Vagina (tissue), 2 donors: ENCODE results near the gene CADPS. TPM values are rescaled to one million over a fixed set of nuclear protein-coding genes. Genes with fewer than 3 reads are reported as not detected.

Experiments
- DNase-seq, 2 donors: peaks; one replicate each; pipeline ENCODE4 v3.0.0-alpha.2; 2017; ENCODE audit errors: extremely low spot score in 2 of 2
- H3K27ac ChIP-seq: fragments of 200-600 bp; sonication (generic); one replicate; pipeline ENCODE4 v1.5.1; 2019
- H3K27me3 ChIP-seq: fragments of 200-600 bp; sonication (generic); one replicate; pipeline ENCODE4 v1.5.1; 2019
- H3K36me3 ChIP-seq, 2 donors: fragments of 200-600 bp; sonication (generic); one replicate each; pipeline ENCODE4 v1.5.1; 2017 to 2019
- H3K4me1 ChIP-seq: fragments of 200-600 bp; sonication (generic); one replicate; pipeline ENCODE4 v1.5.1; 2019
- H3K4me3 ChIP-seq, 2 donors: fragments of 200-600 bp; sonication (generic); 1 replicate in 1 of 2; 2 replicates in 1 of 2; pipeline ENCODE4 v1.5.1; 2016 to 2019
- H3K9me3 ChIP-seq: fragments of 200-600 bp; sonication (generic); one replicate; pipeline ENCODE4 v1.5.1; 2019
- POLR2A ChIP-seq, 2 donors: fragments of 450-650 bp; IDR thresholded peaks; one replicate each; pipeline ENCODE4 v1.6.1; 2017; ENCODE audit warnings: antibody characterized with exemption in 2 of 2, mild to moderate bottlenecking in 2 of 2, moderate library complexity in 2 of 2
- POLR2AphosphoS5 ChIP-seq, 2 donors: sonication (generic); formaldehyde crosslinking; IDR thresholded peaks; one replicate each; pipeline ENCODE4 v1.9.0; 2017; ENCODE audit warnings: antibody characterized with exemption in 2 of 2, mild to moderate bottlenecking in 2 of 2, low read depth in 1 of 2; ENCODE audit not compliant: insufficient read depth in 1 of 2
- intact Hi-C: fragments of 100-400 bp; cut with DNase I; formaldehyde crosslinking; loops from one replicate; pipeline ENCODE4 v1.15.1; 2023
- total RNA-seq: library from RNA; depleted of rRNA; stranded (reverse); fragments of >200 nt; gene quantifications from one replicate; pipeline ENCODE4 v1.2.3, GENCODE V29; 2016
- TF ChIP-seq, protein P1 (sequence below), 3 experiments: fragments of 450-650 bp in 2 of 3; fragments of 200-600 bp in 1 of 3; sonication (generic) in 1 of 3; IDR thresholded peaks; one replicate each; pipeline ENCODE4 v1.5.1; 2017 to 2019; ENCODE audit warnings: antibody characterized with exemption in 3 of 3, mild to moderate bottlenecking in 2 of 3, moderate library complexity in 2 of 3

Gene CADPS
- total RNA-seq, 1 donor from 2014 or later, result 12.8 TPM

DNA sequence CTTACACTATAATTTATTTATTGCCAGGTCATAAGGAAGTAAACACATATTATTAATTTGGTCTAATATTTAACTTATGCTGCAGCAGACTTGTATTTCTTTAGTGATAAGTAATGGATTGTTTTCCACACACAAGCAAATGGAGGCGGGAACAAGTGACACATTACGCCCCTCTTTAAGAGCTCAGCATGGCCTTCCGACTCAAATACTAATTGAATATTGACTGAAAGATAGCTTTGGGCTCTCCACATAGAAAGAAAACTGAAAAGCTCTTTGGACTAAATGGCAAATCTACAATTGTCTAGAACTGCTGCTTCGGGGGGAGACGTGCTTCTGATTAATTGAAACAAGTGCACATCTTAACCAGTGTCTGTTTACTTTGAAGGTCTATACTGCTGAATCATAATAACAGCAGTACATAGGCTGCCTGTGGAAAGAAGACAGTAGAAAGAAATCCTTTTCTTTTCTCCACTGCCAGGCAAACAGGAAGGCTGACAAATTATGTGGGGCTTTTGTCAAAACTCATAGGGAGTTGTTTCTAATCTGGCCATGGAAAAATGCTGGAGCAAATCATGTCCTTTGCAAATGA lies 15.9 kb downstream of the CADPS start:
- Histone ChIP-seq H3K4me1 (no peaks in the 10 kb centered on the region), H3K4me3 (no peak overlapping the region), H3K36me3 (no peaks in the 10 kb centered on the region), H3K27me3 (no peaks in the 10 kb centered on the region), H3K9me3 (no peaks in the 10 kb centered on the region), H3K27ac (no peak overlapping the region)
- no peak for DNase-seq
- TF ChIP-seq POLR2A (IDR thresholded peaks at IDR 0.05) (no peak), POLR2AphosphoS5 (IDR thresholded peaks at IDR 0.05; ENCODE audit: insufficient read depth in 1 of 2, low read depth in 1 of 2) (no peak)
- TF ChIP-seq, protein P1, sequence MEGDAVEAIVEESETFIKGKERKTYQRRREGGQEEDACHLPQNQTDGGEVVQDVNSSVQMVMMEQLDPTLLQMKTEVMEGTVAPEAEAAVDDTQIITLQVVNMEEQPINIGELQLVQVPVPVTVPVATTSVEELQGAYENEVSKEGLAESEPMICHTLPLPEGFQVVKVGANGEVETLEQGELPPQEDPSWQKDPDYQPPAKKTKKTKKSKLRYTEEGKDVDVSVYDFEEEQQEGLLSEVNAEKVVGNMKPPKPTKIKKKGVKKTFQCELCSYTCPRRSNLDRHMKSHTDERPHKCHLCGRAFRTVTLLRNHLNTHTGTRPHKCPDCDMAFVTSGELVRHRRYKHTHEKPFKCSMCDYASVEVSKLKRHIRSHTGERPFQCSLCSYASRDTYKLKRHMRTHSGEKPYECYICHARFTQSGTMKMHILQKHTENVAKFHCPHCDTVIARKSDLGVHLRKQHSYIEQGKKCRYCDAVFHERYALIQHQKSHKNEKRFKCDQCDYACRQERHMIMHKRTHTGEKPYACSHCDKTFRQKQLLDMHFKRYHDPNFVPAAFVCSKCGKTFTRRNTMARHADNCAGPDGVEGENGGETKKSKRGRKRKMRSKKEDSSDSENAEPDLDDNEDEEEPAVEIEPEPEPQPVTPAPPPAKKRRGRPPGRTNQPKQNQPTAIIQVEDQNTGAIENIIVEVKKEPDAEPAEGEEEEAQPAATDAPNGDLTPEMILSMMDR (IDR thresholded peaks at IDR 0.05), result no peak
- intact Hi-C loops, result no loop called here

DNA sequence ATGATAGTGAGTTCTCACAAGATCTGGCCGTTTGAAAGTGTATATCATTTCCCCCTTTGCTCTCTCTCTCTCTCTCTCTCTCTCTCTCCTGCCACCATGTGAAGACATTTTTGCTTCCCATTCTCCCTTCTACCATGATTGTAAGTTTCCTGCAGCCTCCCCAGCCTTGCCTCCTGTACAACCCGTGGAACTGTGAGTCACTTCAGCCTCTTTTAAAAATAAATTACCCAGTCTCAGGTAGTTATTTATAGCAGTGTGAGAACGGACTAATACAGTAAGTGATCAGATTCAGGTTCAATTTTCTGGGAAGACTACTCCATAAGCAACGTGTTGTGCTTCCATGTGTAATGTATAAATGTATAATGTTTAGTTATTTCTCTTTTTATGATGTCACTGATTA lies 29.2 kb downstream of the CADPS start:
- Histone ChIP-seq H3K9me3 (no peaks in the 10 kb centered on the region), H3K36me3 (no peaks in the 10 kb centered on the region), H3K27ac (no peak overlapping the region), H3K4me1 (no peaks in the 10 kb centered on the region), H3K4me3 (no peak overlapping the region), H3K27me3 (no peaks in the 10 kb centered on the region)
- TF ChIP-seq, protein P1 (IDR thresholded peaks at IDR 0.05), result no peak
- TF ChIP-seq POLR2AphosphoS5 (IDR thresholded peaks at IDR 0.05; ENCODE audit: insufficient read depth in 1 of 2, low read depth in 1 of 2) (no peak), POLR2A (IDR thresholded peaks at IDR 0.05) (no peak)
- DNase-seq, result no peak
- intact Hi-C loops, result no loop called here

DNA sequence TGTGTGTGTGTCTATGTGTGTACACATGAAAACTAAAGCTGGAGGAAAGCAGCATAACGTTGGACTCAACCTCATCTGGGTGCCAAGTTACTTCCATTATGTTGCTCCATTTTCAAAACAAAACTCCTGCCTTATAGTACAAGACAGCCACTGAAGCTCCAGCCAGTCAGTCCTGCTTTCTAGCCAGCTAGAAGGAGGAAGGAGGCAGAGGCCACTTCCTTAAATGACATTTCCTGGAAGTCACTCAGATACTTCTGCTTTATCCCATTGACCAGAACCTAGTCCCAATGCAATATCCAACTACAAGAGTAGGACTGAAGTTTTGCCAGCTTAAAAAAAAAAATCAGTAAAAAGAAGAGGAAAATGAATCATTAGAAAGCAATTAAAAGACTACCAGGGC lies 31.7 kb downstream of the CADPS start:
- H3K27ac ChIP-seq, result no peak overlapping the region

DNA sequence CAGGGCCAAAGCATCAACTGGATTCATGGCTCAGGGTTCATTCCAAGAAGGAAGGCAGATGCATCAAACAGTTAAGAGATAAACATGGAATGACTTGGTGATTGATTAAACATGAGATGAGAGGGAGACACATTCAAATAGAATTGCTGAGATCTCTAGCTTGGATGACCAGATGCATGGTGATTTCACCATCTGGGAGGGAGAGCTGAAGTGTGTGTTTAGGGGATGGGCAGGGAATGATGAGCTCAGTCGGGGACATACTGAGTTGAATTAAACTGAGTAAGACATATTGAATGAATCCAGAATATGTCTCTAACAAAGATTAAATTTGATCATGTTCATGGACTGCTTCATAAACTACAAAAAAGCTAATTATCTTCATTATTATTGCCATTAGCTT lies 35.5 kb downstream of the CADPS start:
- Histone ChIP-seq H3K27ac (no peak overlapping the region), H3K9me3 (no peaks in the 10 kb centered on the region), H3K4me1 (no peaks in the 10 kb centered on the region), H3K36me3 (no peaks in the 10 kb centered on the region), H3K27me3 (no peaks in the 10 kb centered on the region), H3K4me3 (no peak overlapping the region)
- TF ChIP-seq POLR2A (IDR thresholded peaks at IDR 0.05) (no peak), POLR2AphosphoS5 (IDR thresholded peaks at IDR 0.05; ENCODE audit: insufficient read depth in 1 of 2, low read depth in 1 of 2) (no peak)
- TF ChIP-seq, protein P1 (IDR thresholded peaks at IDR 0.05), result no peak
- intact Hi-C loops, result no loop called here
- DNase-seq, result no peak

More for the DNA sequence above, 31.7 kb downstream of the CADPS start:
- Histone ChIP-seq H3K36me3 (no peaks in the 10 kb centered on the region), H3K4me3 (no peak overlapping the region), H3K9me3 (no peaks in the 10 kb centered on the region), H3K27me3 (no peaks in the 10 kb centered on the region), H3K4me1 (no peaks in the 10 kb centered on the region)
- TF ChIP-seq POLR2A (IDR thresholded peaks at IDR 0.05) (no peak), POLR2AphosphoS5 (IDR thresholded peaks at IDR 0.05; ENCODE audit: insufficient read depth in 1 of 2, low read depth in 1 of 2) (no peak)
- TF ChIP-seq, protein P1 (IDR thresholded peaks at IDR 0.05), result no peak
- no peak for DNase-seq
- intact Hi-C loops, result no loop called here

DNA sequence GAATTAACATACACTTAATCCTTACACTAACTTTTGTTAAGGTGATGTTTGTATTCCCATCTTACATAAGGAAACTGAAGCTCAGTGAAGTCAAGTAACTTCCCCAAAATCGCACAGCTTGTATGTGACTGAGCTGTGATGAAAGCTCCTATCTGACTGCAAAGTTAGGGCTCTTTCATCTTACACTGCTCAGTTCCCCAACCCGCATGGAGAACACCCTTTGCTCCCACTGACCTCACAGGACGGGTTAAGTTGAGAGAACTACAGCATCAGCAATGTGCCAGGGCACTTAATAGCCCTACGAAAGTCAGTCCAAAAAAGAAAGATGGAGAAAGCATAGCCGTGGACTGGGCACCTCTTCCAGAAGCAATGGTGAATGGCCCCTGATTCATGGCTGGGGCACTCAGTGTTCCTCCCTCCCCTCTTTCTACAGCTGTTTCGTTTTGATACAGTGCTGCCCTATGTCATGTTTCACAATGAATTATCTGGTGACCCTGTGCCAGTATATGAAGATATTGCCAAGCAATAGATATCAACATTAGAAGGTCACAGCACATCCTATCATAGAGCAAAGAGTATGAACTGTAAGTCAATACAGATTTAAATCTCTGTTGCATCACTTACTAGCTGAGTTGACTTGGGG lies 38.0 kb downstream of the CADPS start:
- no peaks in the 10 kb centered on the region for H3K4me1 ChIP-seq
- H3K9me3 ChIP-seq, result no peaks in the 10 kb centered on the region
- H3K36me3 ChIP-seq, result no peaks in the 10 kb centered on the region
- no peak overlapping the region for H3K4me3 ChIP-seq
- no peaks in the 10 kb centered on the region for H3K27me3 ChIP-seq
- intact Hi-C loops, result no loop called here
- no peak for DNase-seq
- H3K27ac ChIP-seq, result no peak overlapping the region
- no peak for TF ChIP-seq POLR2A (IDR thresholded peaks at IDR 0.05)
- no peak for TF ChIP-seq POLR2AphosphoS5 (IDR thresholded peaks at IDR 0.05; ENCODE audit: insufficient read depth in 1 of 2, low read depth in 1 of 2)
- TF ChIP-seq, protein P1 (IDR thresholded peaks at IDR 0.05), result no peak
